ENCODE measurements around the gene EAPP. TPM values are rescaled to one million over a fixed set of nuclear protein-coding genes. Genes with fewer than 3 reads are reported as not detected.
"Not testable (repeated sequence)": the region's sequence is repeated elsewhere in the genome, so short reads cannot be mapped to it uniquely, and the experiment has no call there.

The EAPP gene
- total RNA-seq, 2 donors from 2014 or later: 53.4 to 54.8 TPM

- DNase-seq; H3K27ac Mint-ChIP-seq; H3K9me3 Mint-ChIP-seq; H3K4me3 Mint-ChIP-seq; ATAC-seq (replicated peaks in 1 of 2); H3K27me3 Mint-ChIP-seq (ENCODE audit: low read depth); H3K4me1 Mint-ChIP-seq (ENCODE audit: low read depth): not testable (repeated sequence)
- H3K36me3 Mint-ChIP-seq (ENCODE audit: insufficient read depth in 2 of 2): peaks cover 26 to 50% of the 10 kb centered on the region in 2 donors
Observed at GRCh38 chr14:34521071-34521470, 18.4 kb downstream of the EAPP start.

GRCh38 chr14:34520304-34520970 is 19.1 kb downstream of the EAPP start:
- H3K27me3 Mint-ChIP-seq (ENCODE audit: low read depth): not testable (repeated sequence)
- H3K36me3 Mint-ChIP-seq (ENCODE audit: insufficient read depth in 2 of 2): peaks cover 26 to 51% of the 10 kb centered on the region in 2 donors

GRCh38 chr14:34507884-34508283 is 31.6 kb downstream of the EAPP start:
- H3K9me3 Mint-ChIP-seq: no peaks in the 10 kb centered on the region
- H3K27ac Mint-ChIP-seq: no peak overlapping the region
- ATAC-seq (replicated peaks in 1 of 2): no peak
- H3K27me3 Mint-ChIP-seq (ENCODE audit: low read depth): no peaks in the 10 kb centered on the region
- H3K4me3 Mint-ChIP-seq: no peak overlapping the region
- DNase-seq: no peak
- H3K36me3 Mint-ChIP-seq (ENCODE audit: insufficient read depth in 2 of 2): no peaks in the 10 kb centered on the region
- H3K4me1 Mint-ChIP-seq (ENCODE audit: low read depth): no peaks in the 10 kb centered on the region

More at GRCh38 chr14:34520304-34520970, 19.1 kb downstream of the EAPP start:
- H3K4me3 Mint-ChIP-seq; ATAC-seq (replicated peaks in 1 of 2); H3K9me3 Mint-ChIP-seq; DNase-seq; H3K4me1 Mint-ChIP-seq (ENCODE audit: low read depth); H3K27ac Mint-ChIP-seq: not testable (repeated sequence)

- no peaks in the 10 kb centered on the region for H3K36me3 Mint-ChIP-seq (ENCODE audit: insufficient read depth in 2 of 2)
- H3K27ac Mint-ChIP-seq: no peak overlapping the region
- H3K4me3 Mint-ChIP-seq: no peak overlapping the region
- H3K27me3 Mint-ChIP-seq (ENCODE audit: low read depth): no peaks in the 10 kb centered on the region
- DNase-seq: no peak
- no peaks in the 10 kb centered on the region for H3K4me1 Mint-ChIP-seq (ENCODE audit: low read depth)
- no peak for ATAC-seq (replicated peaks in 1 of 2)
- H3K9me3 Mint-ChIP-seq: no peaks in the 10 kb centered on the region
Observed at GRCh38 chr14:34507459-34507858, 32.0 kb downstream of the EAPP start.

- not testable (repeated sequence) for H3K36me3 Mint-ChIP-seq (ENCODE audit: insufficient read depth in 2 of 2); H3K27me3 Mint-ChIP-seq (ENCODE audit: low read depth); DNase-seq; H3K27ac Mint-ChIP-seq; ATAC-seq (replicated peaks in 1 of 2); H3K4me3 Mint-ChIP-seq; H3K9me3 Mint-ChIP-seq; H3K4me1 Mint-ChIP-seq (ENCODE audit: low read depth)
Observed at GRCh38 chr14:34505124-34505491, 34.4 kb downstream of the EAPP start.

GRCh38 chr14:34504027-34504426 is 35.5 kb downstream of the EAPP start:
- H3K4me3 Mint-ChIP-seq; H3K9me3 Mint-ChIP-seq; ATAC-seq (replicated peaks in 1 of 2); H3K27me3 Mint-ChIP-seq (ENCODE audit: low read depth); H3K36me3 Mint-ChIP-seq (ENCODE audit: insufficient read depth in 2 of 2); H3K4me1 Mint-ChIP-seq (ENCODE audit: low read depth); DNase-seq; H3K27ac Mint-ChIP-seq: not testable (repeated sequence)

- DNase-seq: no peak
- ATAC-seq (replicated peaks in 1 of 2): no peak
- H3K27me3 Mint-ChIP-seq (ENCODE audit: low read depth): no peaks in the 10 kb centered on the region
- H3K9me3 Mint-ChIP-seq: no peaks in the 10 kb centered on the region
- H3K27ac Mint-ChIP-seq: no peak overlapping the region
- H3K36me3 Mint-ChIP-seq (ENCODE audit: insufficient read depth in 2 of 2): no peaks in the 10 kb centered on the region
- H3K4me1 Mint-ChIP-seq (ENCODE audit: low read depth): no peaks in the 10 kb centered on the region
- no peak overlapping the region for H3K4me3 Mint-ChIP-seq
Observed at GRCh38 chr14:34502545-34503225, 36.8 kb downstream of the EAPP start.

- H3K27me3 Mint-ChIP-seq (ENCODE audit: low read depth): no peaks in the 10 kb centered on the region
- H3K9me3 Mint-ChIP-seq: no peaks in the 10 kb centered on the region
- no peak overlapping the region for H3K27ac Mint-ChIP-seq
Observed at GRCh38 chr14:34502001-34502400, 37.5 kb downstream of the EAPP start.

GRCh38 chr14:34501004-34501580 is 38.4 kb downstream of the EAPP start:
- ATAC-seq (replicated peaks in 1 of 2) (no peak), DNase-seq (no peak)
- no peak overlapping the region for H3K27ac Mint-ChIP-seq
- no peaks in the 10 kb centered on the region for H3K4me1 Mint-ChIP-seq (ENCODE audit: low read depth)
- H3K4me3 Mint-ChIP-seq: no peak overlapping the region
- no peaks in the 10 kb centered on the region for H3K27me3 Mint-ChIP-seq (ENCODE audit: low read depth)
- H3K36me3 Mint-ChIP-seq (ENCODE audit: insufficient read depth in 2 of 2): no peaks in the 10 kb centered on the region
- no peaks in the 10 kb centered on the region for H3K9me3 Mint-ChIP-seq

More at GRCh38 chr14:34502001-34502400, 37.5 kb downstream of the EAPP start:
- H3K4me1 Mint-ChIP-seq (ENCODE audit: low read depth): no peaks in the 10 kb centered on the region
- no peak overlapping the region for H3K4me3 Mint-ChIP-seq
- H3K36me3 Mint-ChIP-seq (ENCODE audit: insufficient read depth in 2 of 2): no peaks in the 10 kb centered on the region
- DNase-seq (no peak), ATAC-seq (replicated peaks in 1 of 2) (no peak)

GRCh38 chr14:34498684-34499412 is 40.7 kb downstream of the EAPP start:
- H3K36me3 Mint-ChIP-seq (ENCODE audit: insufficient read depth in 2 of 2): no peaks in the 10 kb centered on the region
- no peak overlapping the region for H3K4me3 Mint-ChIP-seq
- ATAC-seq (replicated peaks in 1 of 2): no peak
- H3K4me1 Mint-ChIP-seq (ENCODE audit: low read depth): no peaks in the 10 kb centered on the region
- H3K27ac Mint-ChIP-seq: no peak overlapping the region
- no peaks in the 10 kb centered on the region for H3K27me3 Mint-ChIP-seq (ENCODE audit: low read depth)
- DNase-seq: no peak
- H3K9me3 Mint-ChIP-seq: no peaks in the 10 kb centered on the region

GRCh38 chr14:34496679-34497513 is 42.6 kb downstream of the EAPP start:
- H3K27ac Mint-ChIP-seq: no peak overlapping the region
- DNase-seq: no peak
- no peak for ATAC-seq (replicated peaks in 1 of 2)
- no peak overlapping the region for H3K4me3 Mint-ChIP-seq
- no peaks in the 10 kb centered on the region for H3K4me1 Mint-ChIP-seq (ENCODE audit: low read depth)
- H3K27me3 Mint-ChIP-seq (ENCODE audit: low read depth): no peaks in the 10 kb centered on the region
- H3K9me3 Mint-ChIP-seq: no peaks in the 10 kb centered on the region
- no peaks in the 10 kb centered on the region for H3K36me3 Mint-ChIP-seq (ENCODE audit: insufficient read depth in 2 of 2)

GRCh38 chr14:34496007-34496678 is 43.4 kb downstream of the EAPP start:
- no peaks in the 10 kb centered on the region for H3K36me3 Mint-ChIP-seq (ENCODE audit: insufficient read depth in 2 of 2)
- no peaks in the 10 kb centered on the region for H3K4me1 Mint-ChIP-seq (ENCODE audit: low read depth)
- ATAC-seq (replicated peaks in 1 of 2) (no peak), DNase-seq (no peak)
- H3K27me3 Mint-ChIP-seq (ENCODE audit: low read depth): no peaks in the 10 kb centered on the region
- H3K9me3 Mint-ChIP-seq: no peaks in the 10 kb centered on the region
- no peak overlapping the region for H3K4me3 Mint-ChIP-seq
- no peak overlapping the region for H3K27ac Mint-ChIP-seq
